Vagina (tissue), 2 donors: ENCODE measurements around the gene ZNF273.

Experiments
- POLR2A ChIP-seq, 2 donors: fragments of 450-650 bp; IDR thresholded peaks; one replicate each; pipeline ENCODE4 v1.6.1; 2017; ENCODE audit warnings: antibody characterized with exemption in 2 of 2, mild to moderate bottlenecking in 2 of 2, moderate library complexity in 2 of 2
- TF ChIP-seq, protein P1 (sequence below), 3 experiments: fragments of 450-650 bp in 2 of 3; fragments of 200-600 bp in 1 of 3; sonication (generic) in 1 of 3; IDR thresholded peaks; one replicate each; pipeline ENCODE4 v1.5.1; 2017 to 2019; ENCODE audit warnings: antibody characterized with exemption in 3 of 3, mild to moderate bottlenecking in 2 of 3, moderate library complexity in 2 of 3

DNA sequence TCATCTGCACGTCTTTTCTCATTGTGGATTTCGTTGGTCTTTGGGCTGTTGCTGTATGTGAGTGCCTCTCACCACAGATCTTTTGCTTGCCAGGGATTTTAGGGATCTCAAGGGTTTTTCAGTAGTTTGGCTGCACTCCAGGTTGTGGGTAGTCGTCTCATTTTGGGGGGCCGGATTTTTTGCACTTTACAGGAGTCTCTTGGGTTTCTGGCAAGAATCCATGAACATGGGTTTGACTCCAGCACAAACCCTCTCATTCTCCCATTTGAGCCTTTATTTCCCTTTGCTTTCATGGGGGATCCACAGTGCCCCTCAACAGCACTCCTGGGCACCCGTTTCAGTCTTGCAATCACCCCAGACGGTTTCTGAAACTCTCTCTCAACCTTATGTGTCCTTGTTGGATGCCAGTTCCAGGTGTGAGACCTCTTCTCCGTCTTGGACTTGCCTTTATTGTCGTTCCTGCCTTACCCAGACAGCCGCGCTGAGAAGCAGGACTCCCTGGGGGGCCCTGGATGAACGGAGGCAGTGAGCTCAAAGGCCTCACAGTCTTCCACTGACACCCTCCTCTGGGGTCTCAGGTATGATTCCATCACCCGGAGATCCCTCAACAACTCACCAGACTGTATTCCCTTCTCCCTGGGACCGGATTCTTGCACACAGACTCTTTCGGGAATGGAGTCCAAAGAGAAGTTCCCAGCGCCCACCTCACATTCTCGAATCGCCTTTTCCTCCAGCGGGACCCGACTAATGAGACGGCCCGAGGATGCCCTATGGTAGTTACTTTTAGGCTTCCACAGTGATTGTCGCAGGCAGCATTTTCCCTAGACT, 18.8 kb upstream of the ZNF273 start:
- TF ChIP-seq, protein P1, sequence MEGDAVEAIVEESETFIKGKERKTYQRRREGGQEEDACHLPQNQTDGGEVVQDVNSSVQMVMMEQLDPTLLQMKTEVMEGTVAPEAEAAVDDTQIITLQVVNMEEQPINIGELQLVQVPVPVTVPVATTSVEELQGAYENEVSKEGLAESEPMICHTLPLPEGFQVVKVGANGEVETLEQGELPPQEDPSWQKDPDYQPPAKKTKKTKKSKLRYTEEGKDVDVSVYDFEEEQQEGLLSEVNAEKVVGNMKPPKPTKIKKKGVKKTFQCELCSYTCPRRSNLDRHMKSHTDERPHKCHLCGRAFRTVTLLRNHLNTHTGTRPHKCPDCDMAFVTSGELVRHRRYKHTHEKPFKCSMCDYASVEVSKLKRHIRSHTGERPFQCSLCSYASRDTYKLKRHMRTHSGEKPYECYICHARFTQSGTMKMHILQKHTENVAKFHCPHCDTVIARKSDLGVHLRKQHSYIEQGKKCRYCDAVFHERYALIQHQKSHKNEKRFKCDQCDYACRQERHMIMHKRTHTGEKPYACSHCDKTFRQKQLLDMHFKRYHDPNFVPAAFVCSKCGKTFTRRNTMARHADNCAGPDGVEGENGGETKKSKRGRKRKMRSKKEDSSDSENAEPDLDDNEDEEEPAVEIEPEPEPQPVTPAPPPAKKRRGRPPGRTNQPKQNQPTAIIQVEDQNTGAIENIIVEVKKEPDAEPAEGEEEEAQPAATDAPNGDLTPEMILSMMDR (IDR thresholded peaks at IDR 0.05) = no peak
- TF ChIP-seq POLR2A (IDR thresholded peaks at IDR 0.05) = no peak
